GM18909 (cell line): ENCODE data around the gene LIN7B.
"Not testable (repeated sequence)": the region's sequence is repeated elsewhere in the genome, so short reads cannot be mapped to it uniquely, and the experiment has no call there.

ENCODE experiments used
- ATAC-seq: cut with Tn5 transposase; IDR thresholded peaks from one replicate; pipeline ENCODE4 v1.9.1; 2021; ENCODE audit warnings: mild to moderate bottlenecking; ENCODE audit not compliant: unreplicated experiment, poor library complexity

Gene LIN7B

GRCh38 chr19:49141352-49141751 lies 27.2 kb downstream of the LIN7B start:
- no peak for ATAC-seq

DNA sequence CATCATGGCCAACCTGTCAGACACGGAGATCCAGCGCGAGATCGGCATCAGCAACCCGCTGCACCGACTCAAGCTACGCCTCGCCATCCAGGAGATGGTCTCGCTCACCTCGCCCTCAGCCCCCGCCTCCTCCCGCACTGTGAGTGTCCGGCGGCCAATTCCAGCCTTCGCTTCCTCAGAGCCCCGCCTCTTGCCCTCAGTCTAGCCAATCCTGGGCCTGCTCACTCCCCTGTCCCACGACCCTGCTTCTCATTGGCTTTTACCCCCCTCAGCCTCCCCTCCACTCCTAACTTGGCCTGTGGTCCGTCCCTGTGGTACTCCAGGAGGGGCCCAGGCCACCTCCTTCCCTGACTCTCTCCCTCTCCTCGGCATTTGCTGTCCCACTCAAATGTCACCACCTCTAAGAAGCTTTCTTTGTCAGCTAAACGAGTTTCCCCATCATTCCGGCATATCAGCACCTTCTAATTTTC lies 28.7 kb downstream of the LIN7B start:
- ATAC-seq: no peak

DNA sequence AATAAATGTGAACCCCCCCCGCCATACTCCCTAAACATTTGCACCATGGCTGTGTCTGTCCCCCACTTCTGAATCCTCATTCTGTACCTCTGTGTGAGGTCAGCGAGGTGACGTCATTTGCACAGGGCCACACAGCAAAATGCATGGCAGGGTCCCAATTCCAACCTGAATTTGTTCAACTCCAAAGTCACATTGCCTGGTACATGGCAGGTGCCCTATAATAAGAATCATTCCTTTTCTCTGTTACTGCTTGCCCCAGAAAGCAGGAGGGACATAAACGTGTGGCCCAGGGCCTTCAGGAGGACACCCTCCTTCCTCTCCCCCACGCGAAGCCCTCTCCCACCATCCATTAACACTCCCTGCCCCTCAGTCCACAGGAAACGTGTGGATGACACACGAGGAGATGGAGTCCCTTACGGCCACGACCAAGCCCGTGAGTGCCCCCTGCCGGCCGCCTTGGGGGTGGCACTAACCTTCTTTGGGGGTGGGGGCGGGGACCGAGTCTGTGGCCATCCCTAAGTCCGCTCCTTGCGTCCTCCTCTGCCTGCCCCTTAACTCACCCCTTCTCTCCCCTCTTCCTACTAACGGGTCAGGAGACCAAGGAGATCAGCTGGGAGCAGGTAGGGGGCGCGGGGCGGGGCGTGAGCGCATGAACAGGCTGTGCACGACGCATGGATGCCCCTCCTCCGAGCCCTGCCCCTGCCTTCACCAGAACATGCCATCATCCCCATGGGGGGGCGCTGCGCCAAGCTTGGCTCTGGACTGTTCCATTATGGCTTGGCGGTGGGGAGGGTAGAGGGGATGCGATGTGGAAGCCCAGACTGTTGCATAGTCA lies 31.6 kb downstream of the LIN7B start:
- ATAC-seq: no peak

- ATAC-seq: not testable (repeated sequence)
These were observed 32.2 kb downstream of the LIN7B start for GRCh38 chr19:49146408-49146770.

DNA sequence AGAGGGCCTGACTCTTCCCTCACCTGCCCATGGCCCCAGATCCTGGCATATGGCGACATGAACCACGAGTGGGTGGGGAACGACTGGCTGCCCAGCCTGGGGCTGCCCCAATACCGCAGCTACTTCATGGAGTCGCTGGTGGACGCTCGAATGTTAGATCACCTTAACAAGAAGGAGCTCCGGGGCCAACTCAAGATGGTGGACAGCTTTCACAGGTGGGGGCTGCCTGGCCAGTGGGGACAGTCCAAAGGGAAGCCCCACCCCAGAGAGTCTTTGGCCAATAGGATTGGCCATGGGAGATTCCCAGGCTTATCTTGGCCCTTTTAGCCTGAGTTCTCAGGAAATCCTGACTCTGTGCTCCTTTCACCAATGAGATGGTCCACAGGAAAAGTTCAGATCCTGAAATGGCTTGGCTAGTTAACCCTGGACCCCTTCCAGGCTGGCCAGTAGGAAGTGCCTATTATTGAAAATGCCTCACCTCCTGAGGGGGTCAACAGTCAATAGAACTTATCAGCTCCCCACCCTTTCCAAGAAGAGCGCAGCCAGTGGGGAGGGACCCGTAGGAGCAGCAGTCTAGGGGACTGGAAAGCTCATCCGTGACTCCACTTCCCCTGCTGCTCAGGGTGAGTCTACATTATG lies 34.0 kb downstream of the LIN7B start:
- no peak for ATAC-seq

- no peak for ATAC-seq
These were observed 34.8 kb downstream of the LIN7B start for GRCh38 chr19:49148784-49149651.

- no peak for ATAC-seq
These were observed 35.5 kb downstream of the LIN7B start for GRCh38 chr19:49149652-49150105.

DNA sequence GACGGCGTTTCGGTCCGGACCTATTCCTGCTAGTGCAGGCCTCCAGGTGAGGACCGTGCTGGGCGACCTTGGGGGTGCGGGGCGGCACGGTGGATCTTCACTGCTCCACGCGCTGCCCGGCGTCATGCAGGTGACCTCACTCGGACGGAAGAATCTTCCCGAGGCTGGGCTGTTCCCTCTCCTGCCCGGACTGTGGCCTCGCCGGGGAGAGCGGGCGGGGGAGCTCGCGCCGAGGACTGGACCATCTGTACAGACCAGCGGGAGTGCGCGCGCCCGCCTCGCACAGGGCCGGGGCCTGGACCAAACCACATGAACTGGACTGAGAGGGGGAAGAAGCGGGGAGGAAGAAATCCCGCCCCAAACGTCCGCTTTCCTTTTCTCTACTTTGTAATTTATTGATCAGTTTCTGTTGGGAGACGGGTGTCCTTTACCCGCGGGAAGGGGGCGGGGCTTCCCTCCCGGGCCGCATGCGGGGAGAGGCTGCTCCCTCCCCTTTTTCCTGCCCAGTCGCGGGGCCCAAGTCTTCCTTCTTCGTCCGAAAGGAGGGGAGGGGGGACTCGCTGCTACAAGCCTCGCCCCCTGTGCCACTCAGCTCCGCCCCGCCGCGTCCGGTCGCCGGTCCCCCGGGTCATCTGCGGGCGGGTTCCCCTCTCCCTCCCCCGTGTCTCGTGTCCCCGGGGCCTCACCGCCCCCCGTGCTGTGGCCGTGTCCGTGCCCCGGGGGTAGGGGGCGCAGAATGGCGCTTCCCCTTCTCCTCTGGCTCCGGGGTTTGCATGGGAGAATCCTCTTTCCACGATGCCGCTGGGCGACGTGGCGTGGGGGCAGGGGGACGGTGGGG lies 36.2 kb downstream of the LIN7B start:
- no peak for ATAC-seq

GRCh38 chr19:49150944-49151243 lies 36.7 kb downstream of the LIN7B start:
- ATAC-seq: no peak

- no peak for ATAC-seq
These were observed 37.3 kb downstream of the LIN7B start for GRCh38 chr19:49151267-49152118.

DNA sequence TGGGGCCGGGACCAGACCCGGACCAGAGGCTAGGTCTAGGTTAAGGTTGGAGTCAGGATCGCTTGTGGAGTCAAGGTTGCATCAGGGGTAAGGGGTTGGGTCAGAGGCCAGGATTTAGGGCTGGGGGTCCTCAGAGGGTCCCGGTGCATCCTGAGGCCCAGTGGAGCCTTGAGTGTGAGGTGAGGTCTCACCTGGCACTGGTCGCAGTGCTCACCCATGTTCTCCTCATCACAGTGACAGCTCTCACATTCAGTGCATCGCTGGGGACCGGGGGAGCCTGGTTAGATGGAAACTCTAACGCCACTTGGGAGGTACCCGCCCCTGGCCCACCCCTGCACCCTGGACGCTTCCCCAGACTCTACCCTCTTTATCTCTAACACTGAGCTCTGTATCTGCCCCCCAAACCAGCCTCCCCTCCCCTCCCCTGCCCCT lies 38.0 kb downstream of the LIN7B start:
- no peak for ATAC-seq

DNA sequence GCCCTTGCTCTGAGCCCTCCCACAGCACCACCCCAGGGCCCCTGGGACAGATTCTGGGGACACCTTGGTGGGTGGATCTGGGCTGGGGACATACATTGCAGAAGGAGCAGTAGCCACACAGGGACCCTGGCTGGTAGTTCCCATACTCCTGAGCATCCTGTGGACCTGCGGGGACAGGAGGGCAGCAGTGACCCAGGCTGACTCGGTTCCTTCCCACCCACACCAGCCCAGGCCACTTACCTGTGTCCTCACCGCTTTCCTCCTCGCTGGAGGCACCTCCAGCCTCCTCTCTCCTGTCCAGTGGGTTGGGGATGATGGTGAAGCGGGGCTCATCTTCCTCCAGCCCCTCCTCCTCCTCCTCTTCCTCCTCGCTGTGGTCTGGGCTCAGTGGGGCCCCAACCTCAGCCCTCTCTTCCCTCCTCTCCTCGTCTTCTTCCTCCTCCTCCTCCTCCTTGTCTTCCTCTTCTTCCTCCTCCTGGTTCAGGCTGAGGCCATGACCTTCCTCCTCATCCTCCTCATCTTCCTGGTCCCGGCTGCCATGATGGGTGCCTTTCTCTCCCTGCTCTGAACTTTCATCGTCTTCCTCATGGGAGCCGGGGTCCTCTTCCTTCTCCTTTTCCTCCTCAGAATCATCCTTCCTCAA lies 39.1 kb downstream of the LIN7B start:
- no peak for ATAC-seq

DNA sequence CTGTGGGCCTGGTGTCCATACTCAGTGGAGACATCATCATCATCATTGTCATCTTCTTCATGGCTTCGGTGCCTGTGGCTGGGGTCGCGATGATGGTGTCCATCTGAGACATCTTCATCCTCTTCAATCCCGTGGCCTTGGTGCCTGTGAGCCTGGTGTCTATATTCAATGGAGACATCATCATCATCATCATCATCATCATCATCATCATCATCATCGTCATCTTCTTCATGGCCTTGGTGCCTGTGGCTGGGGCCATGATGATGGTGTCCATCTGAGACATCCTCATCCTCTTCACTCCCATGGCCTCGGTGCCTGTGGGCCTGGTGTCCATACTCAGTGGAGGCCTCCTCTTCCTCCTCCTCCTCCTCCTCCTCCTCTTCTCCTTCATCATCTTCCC lies 40.1 kb downstream of the LIN7B start:
- ATAC-seq: no peak

GRCh38 chr19:49155005-49155819 lies 41.0 kb downstream of the LIN7B start, which contains the start of gene HRC:
HRC (minus strand) TSS chr19:49155396; CDS start chr19:49155237, 159 bp downstream.
- no peak for ATAC-seq

- no peak for ATAC-seq
These were observed 41.7 kb downstream of the LIN7B start for GRCh38 chr19:49155820-49156346.

- ATAC-seq: no peak
These were observed 43.5 kb downstream of the LIN7B start, which contains the start of gene TRPM4 for GRCh38 chr19:49157445-49158224. TRPM4 (plus strand) TSS chr19:49157792; CDS start chr19:49157867, 75 bp downstream.
